Breast epithelium (tissue), 4 donors: Measurements from ENCODE around the gene TRIM37. TPM values are rescaled to one million over a fixed set of nuclear protein-coding genes. Genes with fewer than 3 reads are reported as not detected.

Source experiments
- DNase-seq, 2 donors: peaks; one replicate each; pipeline ENCODE4 v3.0.0-alpha.2; 2019; ENCODE audit warnings: low spot score in 2 of 2
- H3K27ac ChIP-seq, 2 donors: fragments of 200-600 bp; sonication (generic) in 1 of 2; one replicate each; pipeline ENCODE4 v1.5.1; 2016 to 2019; ENCODE audit warnings: mild to moderate bottlenecking in 1 of 2
- H3K27me3 ChIP-seq, 2 donors: fragments of 200-600 bp; sonication (generic) in 1 of 2; one replicate each; pipeline versions ENCODE4 v1.5.1 to v1.6.0; 2017 to 2019; ENCODE audit warnings: control low read depth in 1 of 2, mild to moderate bottlenecking in 1 of 2
- H3K36me3 ChIP-seq: fragments of 200-600 bp; one replicate; pipeline ENCODE4 v1.5.1; 2019
- H3K4me1 ChIP-seq, 2 donors: fragments of 200-600 bp; sonication (generic); one replicate each; pipeline ENCODE4 v1.5.1; 2016 to 2019; ENCODE audit warnings: control low read depth in 1 of 2
- H3K4me3 ChIP-seq, 3 donors: fragments of 200-600 bp; sonication (generic); 1 replicate in 2 of 3; 2 replicates in 1 of 3; pipeline ENCODE4 v1.5.1; 2016 to 2019; ENCODE audit warnings: mild to moderate bottlenecking in 3 of 3, moderate library complexity in 2 of 3
- H3K9me3 ChIP-seq, 2 donors: fragments of 200-600 bp; sonication (generic) in 1 of 2; one replicate each; pipeline ENCODE4 v1.5.1; 2016 to 2019; ENCODE audit warnings: control low read depth in 1 of 2
- POLR2A ChIP-seq: fragments of 450-650 bp; IDR thresholded peaks from one replicate; pipeline ENCODE4 v1.6.1; 2016; ENCODE audit warnings: antibody characterized with exemption, mild to moderate bottlenecking, moderate library complexity
- POLR2AphosphoS5 ChIP-seq, 3 donors: sonication (generic); formaldehyde crosslinking; IDR thresholded peaks; one replicate each; pipeline ENCODE4 v1.6.1; 2017; ENCODE audit warnings: antibody characterized with exemption in 3 of 3
- intact Hi-C: fragments of 100-400 bp; cut with DNase I; formaldehyde crosslinking; loops from one replicate; pipeline ENCODE4 v1.15.1; 2023; ENCODE audit warnings: low total_unique reads
- total RNA-seq, 3 donors: library from RNA; depleted of rRNA; stranded (reverse); fragments of >200 nt; gene quantifications; one replicate each; pipeline ENCODE4 v1.1.0, GENCODE V29; 2016
- TF ChIP-seq, protein P1 (sequence below), 3 donors: fragments of 450-650 bp; IDR thresholded peaks; one replicate each; pipeline ENCODE4 v1.5.1; 2016 to 2017; ENCODE audit warnings: antibody characterized with exemption in 3 of 3, mild to moderate bottlenecking in 3 of 3, moderate library complexity in 3 of 3

The TRIM37 gene
- total RNA-seq, 3 donors from 2014 or later, result 18.7 to 24.6 (median 20.9) TPM

DNA sequence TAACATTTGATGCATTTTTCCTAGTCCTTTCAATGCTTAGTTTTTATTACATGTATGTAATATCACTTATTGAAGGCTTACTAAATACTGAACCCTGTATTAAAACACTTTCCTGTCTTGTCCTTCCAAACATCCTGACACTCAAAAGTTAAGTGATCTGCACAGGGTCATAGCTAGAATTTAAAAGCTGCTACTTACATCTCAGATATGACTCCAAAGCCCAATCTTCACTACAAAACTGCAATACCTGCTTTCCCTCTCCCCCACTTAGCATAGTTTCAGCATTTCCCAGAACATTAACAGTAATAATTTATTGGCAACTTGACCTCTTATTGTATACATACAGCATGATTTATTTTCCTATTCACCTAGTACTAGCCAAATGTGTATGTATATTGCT, 4.3 kb upstream of the TRIM37 start:
- H3K27me3 ChIP-seq, result no peaks in the 10 kb centered on the region
- intact Hi-C loops, result no loop called here

DNA sequence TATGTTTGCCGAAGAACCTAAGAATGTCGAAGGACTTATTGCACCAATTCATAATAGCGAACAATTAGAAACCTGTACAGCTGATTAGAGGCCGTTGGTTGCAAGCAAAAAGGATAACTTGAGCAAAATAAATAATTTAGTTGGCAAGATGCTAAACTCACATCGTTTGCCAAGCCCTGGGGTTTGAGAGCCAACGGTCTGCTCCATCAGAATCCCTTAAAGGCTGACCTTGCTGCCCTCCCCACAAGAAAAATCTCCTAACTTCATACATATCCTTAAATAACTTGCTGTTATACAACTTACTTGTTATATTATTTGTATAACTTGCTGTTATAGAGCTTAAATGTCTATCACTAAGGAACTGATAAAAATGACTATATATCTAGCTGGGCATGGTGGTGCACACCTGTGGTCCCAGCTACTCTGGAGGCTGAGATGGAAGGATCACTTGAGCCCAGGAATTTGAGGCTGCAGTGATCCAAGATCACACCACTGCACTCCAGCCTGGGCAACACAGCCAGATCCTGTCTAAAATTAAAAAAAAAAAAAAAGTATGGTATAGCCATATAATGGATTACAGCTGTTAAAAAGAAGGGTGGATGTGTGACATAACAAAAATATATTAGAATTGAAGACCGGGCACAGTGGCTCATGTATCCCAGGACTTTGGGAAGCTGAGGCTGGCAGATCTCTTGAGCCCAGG, 1.9 kb upstream of the TRIM37 start:
- no peaks in the 10 kb centered on the region for H3K36me3 ChIP-seq
- TF ChIP-seq POLR2AphosphoS5 (IDR thresholded peaks at IDR 0.05) (no peak), POLR2A (no peak)
- TF ChIP-seq, protein P1, sequence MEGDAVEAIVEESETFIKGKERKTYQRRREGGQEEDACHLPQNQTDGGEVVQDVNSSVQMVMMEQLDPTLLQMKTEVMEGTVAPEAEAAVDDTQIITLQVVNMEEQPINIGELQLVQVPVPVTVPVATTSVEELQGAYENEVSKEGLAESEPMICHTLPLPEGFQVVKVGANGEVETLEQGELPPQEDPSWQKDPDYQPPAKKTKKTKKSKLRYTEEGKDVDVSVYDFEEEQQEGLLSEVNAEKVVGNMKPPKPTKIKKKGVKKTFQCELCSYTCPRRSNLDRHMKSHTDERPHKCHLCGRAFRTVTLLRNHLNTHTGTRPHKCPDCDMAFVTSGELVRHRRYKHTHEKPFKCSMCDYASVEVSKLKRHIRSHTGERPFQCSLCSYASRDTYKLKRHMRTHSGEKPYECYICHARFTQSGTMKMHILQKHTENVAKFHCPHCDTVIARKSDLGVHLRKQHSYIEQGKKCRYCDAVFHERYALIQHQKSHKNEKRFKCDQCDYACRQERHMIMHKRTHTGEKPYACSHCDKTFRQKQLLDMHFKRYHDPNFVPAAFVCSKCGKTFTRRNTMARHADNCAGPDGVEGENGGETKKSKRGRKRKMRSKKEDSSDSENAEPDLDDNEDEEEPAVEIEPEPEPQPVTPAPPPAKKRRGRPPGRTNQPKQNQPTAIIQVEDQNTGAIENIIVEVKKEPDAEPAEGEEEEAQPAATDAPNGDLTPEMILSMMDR (IDR thresholded peaks at IDR 0.05), result no peak
- no peaks in the 10 kb centered on the region for H3K9me3 ChIP-seq
- H3K4me3 ChIP-seq, result no peak overlapping the region
- H3K27ac ChIP-seq, result no peak overlapping the region
- H3K4me1 ChIP-seq, result peaks cover 0 to 6% of the 10 kb centered on the region in 2 donors
- no peaks in the 10 kb centered on the region for H3K27me3 ChIP-seq
- no peak for DNase-seq
- intact Hi-C loops, result no loop called here

More for the DNA sequence above, 4.3 kb upstream of the TRIM37 start:
- H3K36me3 ChIP-seq, result no peaks in the 10 kb centered on the region
- H3K4me3 ChIP-seq, result no peak overlapping the region
- H3K9me3 ChIP-seq, result no peaks in the 10 kb centered on the region
- DNase-seq, result no peak
- no peak overlapping the region for H3K27ac ChIP-seq
- no peak for TF ChIP-seq POLR2A
- TF ChIP-seq POLR2AphosphoS5 (IDR thresholded peaks at IDR 0.05), result no peak
- TF ChIP-seq, protein P1 (IDR thresholded peaks at IDR 0.05), result no peak
- peaks cover 0 to under 1% of the 10 kb centered on the region in 2 donors for H3K4me1 ChIP-seq

DNA sequence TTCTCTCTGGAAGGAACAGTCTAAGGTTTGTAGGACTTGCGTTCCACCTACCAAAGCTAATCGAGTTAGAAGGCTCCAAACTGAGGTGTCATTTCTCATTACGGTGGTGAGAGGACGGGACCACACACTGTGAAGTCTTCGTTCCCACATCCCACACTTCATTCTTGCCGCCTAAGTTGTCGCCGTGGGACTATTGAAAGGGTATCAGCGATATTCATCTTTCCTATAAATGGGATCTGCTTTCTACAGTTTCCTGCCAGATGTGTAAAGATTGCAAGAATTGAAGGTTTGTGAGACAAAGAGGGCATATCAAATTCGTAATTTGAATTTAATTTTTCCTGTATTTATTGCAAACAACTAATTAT, 608 bp upstream of the TRIM37 start:
- H3K4me3 ChIP-seq, result peak overlapping the region; percentile 73 to 96 (median 89)
- intact Hi-C loops, result no loop called here
- H3K9me3 ChIP-seq, result no peaks in the 10 kb centered on the region
- H3K27me3 ChIP-seq, result no peaks in the 10 kb centered on the region
- DNase-seq, result no peak
- H3K36me3 ChIP-seq, result no peaks in the 10 kb centered on the region
- TF ChIP-seq POLR2A (no peak), POLR2AphosphoS5 (IDR thresholded peaks at IDR 0.05) (no peak)
- TF ChIP-seq, protein P1 (IDR thresholded peaks at IDR 0.05), result no peak
- peak overlapping the region; percentile 89 to 90 for H3K27ac ChIP-seq
- peaks cover 0 to 6% of the 10 kb centered on the region in 2 donors for H3K4me1 ChIP-seq

DNA sequence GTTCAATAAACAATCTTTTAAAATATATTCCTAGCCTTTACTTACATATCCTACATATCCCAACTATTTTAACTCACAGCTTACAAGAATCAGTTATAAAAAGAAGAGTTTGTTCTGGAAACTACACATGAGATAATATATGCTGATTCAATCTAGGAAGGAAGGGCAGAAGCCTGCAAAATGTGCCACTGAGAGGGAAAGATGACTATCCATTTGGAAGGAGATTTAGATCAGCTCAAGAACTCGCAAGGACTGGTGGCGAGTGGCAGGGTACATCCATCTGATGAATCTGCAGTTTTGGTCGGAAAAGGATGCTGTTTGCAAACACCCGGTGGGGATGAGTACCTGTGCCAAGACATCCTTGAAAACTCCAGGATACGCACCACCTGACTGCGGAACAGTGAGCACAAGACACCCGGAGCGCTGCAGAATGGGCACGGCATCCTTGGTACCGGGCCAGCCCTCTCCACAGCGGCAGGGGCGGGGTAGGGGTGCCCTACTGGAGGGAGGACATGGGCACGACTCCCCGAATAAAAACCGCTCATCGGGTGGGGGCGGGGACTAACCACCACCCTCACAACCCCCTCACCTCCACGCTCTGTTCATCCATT, 723 bp downstream of the TRIM37 start:
- Histone ChIP-seq H3K27me3 (no peaks in the 10 kb centered on the region), H3K36me3 (no peaks in the 10 kb centered on the region), H3K9me3 (no peaks in the 10 kb centered on the region), H3K4me1 (peaks cover 0 to 6% of the 10 kb centered on the region in 2 donors), H3K27ac (peak overlapping the region; percentile 89 to 90), H3K4me3 (peak overlapping the region; percentile 73 to 96 (median 89))
- DNase-seq, result peak; percentile 51 to 78
- intact Hi-C loops, result no loop called here
- TF ChIP-seq POLR2A (no peak), POLR2AphosphoS5 (IDR thresholded peaks at IDR 0.05) (no peak)
- TF ChIP-seq, protein P1 (IDR thresholded peaks at IDR 0.05), result no peak

DNA sequence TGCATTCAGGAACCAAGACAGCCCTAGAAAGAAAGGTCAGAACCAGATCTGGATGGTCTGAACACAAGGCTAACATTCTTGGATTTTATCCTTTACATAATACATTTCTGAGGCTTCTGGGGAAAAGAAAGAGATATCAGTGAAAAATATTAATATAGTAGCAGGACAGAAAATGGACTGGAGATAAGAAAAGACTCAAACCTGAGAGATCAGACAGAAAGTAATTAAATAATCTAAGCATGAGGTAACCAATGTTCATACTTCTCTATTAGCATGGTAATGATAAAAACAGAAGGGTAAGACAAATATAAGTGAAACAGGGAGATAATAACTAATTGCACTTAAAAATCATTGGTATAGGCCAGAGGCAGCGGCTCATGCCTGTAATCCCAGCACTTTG, 5.5 kb downstream of the TRIM37 start:
- no peak overlapping the region for H3K4me3 ChIP-seq
- no peak for TF ChIP-seq POLR2AphosphoS5 (IDR thresholded peaks at IDR 0.05)
- TF ChIP-seq POLR2A, result no peak
- TF ChIP-seq, protein P1 (IDR thresholded peaks at IDR 0.05), result no peak
- H3K27ac ChIP-seq, result no peak overlapping the region
- peaks cover 0 to 6% of the 10 kb centered on the region in 2 donors for H3K4me1 ChIP-seq
- H3K9me3 ChIP-seq, result no peaks in the 10 kb centered on the region
- no peak for DNase-seq
- no peaks in the 10 kb centered on the region for H3K36me3 ChIP-seq
- H3K27me3 ChIP-seq, result no peaks in the 10 kb centered on the region
- intact Hi-C loops, result no loop called here
